Hindlimb muscle (tissue), 1 donor: ENCODE results near the gene HES5. TPM values are rescaled to one million over a fixed set of nuclear protein-coding genes. Genes with fewer than 3 reads are reported as not detected.

Experiments
- polyA plus RNA-seq: library from polyadenylated mRNA; unstranded; fragments of 120-200 nt; gene quantifications from one replicate; pipeline ENCODE4 v1.2.1, GENCODE V29; 2013; ENCODE audit not compliant: insufficient read length

Gene HES5
- polyA plus RNA-seq, 1 donor = 0.40 TPM

Other genes starting within 250 kb of the HES5 start
- 8.5 TPM for gene MORN1, start 138.7 kb downstream of the HES5 start, polyA plus RNA-seq
- 72.7 TPM for gene RER1, start 138.4 kb downstream of the HES5 start, polyA plus RNA-seq
- 22.9 TPM for gene PEX10, start 117.7 kb downstream of the HES5 start, polyA plus RNA-seq
- gene PLCH2, start 54.0 kb downstream of the HES5 start, polyA plus RNA-seq = 1.0 TPM
- 26.9 TPM for gene PANK4, start 3.7 kb downstream of the HES5 start, polyA plus RNA-seq
- 15.8 TPM for gene TNFRSF14, start 26.1 kb upstream of the HES5 start, polyA plus RNA-seq
- gene PRXL2B, start 56.5 kb upstream of the HES5 start, polyA plus RNA-seq = 23.2 TPM
- gene MMEL1, start 102.8 kb upstream of the HES5 start, polyA plus RNA-seq = 0.59 TPM